K562 (cell line): Measurements from ENCODE around the gene NCOR2. TPM values are rescaled to one million over a fixed set of nuclear protein-coding genes. Genes with fewer than 3 reads are reported as not detected.

Source experiments
- ARID1B ChIP-seq: fragments of 450-650 bp; IDR thresholded peaks from 2 replicates; pipeline ENCODE4 v1.6.1; 2016; ENCODE audit warnings: antibody characterized with exemption, mild to moderate bottlenecking, inconsistent platforms
- BRD9 ChIP-seq: fragments of 450-650 bp; IDR thresholded peaks from 2 replicates; pipeline ENCODE4 v1.6.1; 2018; ENCODE audit warnings: low read depth; ENCODE audit not compliant: partially characterized antibody
- DMBX1 ChIP-seq: fragments of 250-450 bp; sonication (Bioruptor Pico); IDR thresholded peaks from 2 replicates; pipeline ENCODE4 v1.8.0; 2022; ENCODE audit warnings: inconsistent platforms, mild to moderate bottlenecking, moderate library complexity, borderline replicate concordance
- ETV5 ChIP-seq: sonication (generic); formaldehyde crosslinking; IDR thresholded peaks from 2 replicates; pipeline ENCODE4 v1.4.0; 2020; ENCODE audit warnings: low read depth, mild to moderate bottlenecking, missing genetic modification reagents
- FOS ChIP-seq: IDR thresholded peaks from 3 replicates; pipeline ENCODE4 v1.6.1; 2011; ENCODE audit not compliant: insufficient read length; ENCODE audit errors: extremely low read depth
- HMGN3 ChIP-seq: IDR thresholded peaks from 2 replicates; pipeline ENCODE4 v1.6.1; 2011; ENCODE audit warnings: borderline replicate concordance, low read depth, mild to moderate bottlenecking, mixed read lengths, low read length; ENCODE audit not compliant: insufficient read length; ENCODE audit errors: extremely low read depth
- HOMEZ ChIP-seq: fragments of 250-450 bp; sonication (Bioruptor Pico); IDR thresholded peaks from 2 replicates; pipeline ENCODE4 v1.4.0; 2020; ENCODE audit warnings: mild to moderate bottlenecking, moderate library complexity
- MEF2D ChIP-seq: conservative IDR thresholded peaks from 2 replicates; pipeline ENCODE4 v1.6.1; 2016; ENCODE audit warnings: low read depth, missing genetic modification characterization, missing compliant biosample characterization
- MTA2 ChIP-seq: fragments of 450-650 bp; IDR thresholded peaks from 2 replicates; pipeline ENCODE4 v1.6.1; 2016; ENCODE audit warnings: low read depth
- NRF1 ChIP-seq, 2 experiments: fragments of 450-650 bp; IDR thresholded peaks in 1 of 2; conservative IDR thresholded peaks in 1 of 2; 2 replicates each; pipeline ENCODE4 v1.6.1; 2014; ENCODE audit warnings: mild to moderate bottlenecking in 2 of 2
- PHF8 ChIP-seq: fragments of 200-600 bp; sonication (generic); IDR thresholded peaks from 2 replicates; pipeline ENCODE4 v1.6.1; 2012; ENCODE audit warnings: mixed run types, mild to moderate bottlenecking, inconsistent platforms, low read length, moderate library complexity, borderline replicate concordance
- PURB ChIP-seq: sonication (generic); formaldehyde crosslinking; IDR thresholded peaks from 2 replicates; pipeline ENCODE4 v1.9.0; 2021; ENCODE audit warnings: low read depth, mild to moderate bottlenecking, missing genetic modification reagents
- RB1 ChIP-seq: fragments of 450-650 bp; IDR thresholded peaks from 2 replicates; pipeline ENCODE4 v1.6.1; 2017; ENCODE audit warnings: low read depth, mild to moderate bottlenecking
- RBFOX2 ChIP-seq: fragments of 200-400 bp; formaldehyde crosslinking; IDR thresholded peaks from 2 replicates; pipeline ENCODE4 v1.6.1; 2017; ENCODE audit warnings: low read depth, mild to moderate bottlenecking, low read length, moderate library complexity
- TRIM28 ChIP-seq: fragments of 450-650 bp; IDR thresholded peaks from 2 replicates; pipeline ENCODE4 v1.6.1; 2017
- ZNF398 ChIP-seq: fragments of 250-450 bp; sonication (Bioruptor Pico); IDR thresholded peaks from 2 replicates; pipeline ENCODE4 v1.8.0; 2021; ENCODE audit warnings: moderate library complexity, mild to moderate bottlenecking, inconsistent platforms
- polyA plus RNA-seq, 8 experiments: library from polyadenylated mRNA; depleted of rRNA in 4 of 8; stranded (reverse) in 5 of 8; unstranded in 3 of 8; fragments of >200 nt; fragmentation: Nextera tagmentation in 2 of 8; fragmentation: Illumina TruSeq in 1 of 8; extraction: Ambion mirVana in 2 of 8; extraction: Trizol in 1 of 8; gene quantifications; 2 replicates each; pipeline versions ENCODE4 v1.2.1 to v1.2.3, GENCODE V29; 2011 to 2014; ENCODE audit warnings: inconsistent platforms in 1 of 8, missing spikeins in 1 of 8
- total RNA-seq, 7 experiments: library from RNA; depleted of rRNA in 6 of 7; stranded (reverse); fragments of >200 nt in 6 of 7; fragmentation: Illumina TruSeq in 2 of 7; extraction: Trizol in 2 of 7; gene quantifications; 2 replicates each; pipeline versions ENCODE4 v1.2.1 to v1.2.3, GENCODE V29; 2011 to 2021; ENCODE audit warnings: low replicate concordance in 1 of 7
- TF ChIP-seq, protein P1 (sequence below), 2 experiments: fragments of 200-800 bp in 1 of 2; sonication (Bioruptor generic) in 1 of 2; sonication (generic) in 1 of 2; formaldehyde crosslinking in 1 of 2; IDR thresholded peaks in 1 of 2; conservative IDR thresholded peaks in 1 of 2; 2 replicates each; pipeline versions ENCODE4 v1.5.0 to v1.6.1; 2016 to 2020; ENCODE audit warnings: missing compliant biosample characterization in 1 of 2, missing genetic modification characterization in 1 of 2, missing genetic modification reagents in 1 of 2
- TF ChIP-seq, protein P2 (sequence below): sonication (generic); formaldehyde crosslinking; IDR thresholded peaks from 2 replicates; pipeline ENCODE4 v1.8.0; 2022; ENCODE audit warnings: missing genetic modification reagents, mild to moderate bottlenecking, moderate library complexity, borderline replicate concordance
- TF ChIP-seq, protein P3 (sequence below): fragments of 250-450 bp; sonication (Bioruptor Pico); IDR thresholded peaks from 2 replicates; pipeline ENCODE4 v1.8.0; 2022; ENCODE audit warnings: inconsistent platforms

NCOR2 gene
- total and polyA plus RNA-seq, 9 of the 15 experiments (the other 6 are each of a cell fraction or from before 2014, with no cell fraction given): 0.18 to 126 (median 8.4) TPM

DNA sequence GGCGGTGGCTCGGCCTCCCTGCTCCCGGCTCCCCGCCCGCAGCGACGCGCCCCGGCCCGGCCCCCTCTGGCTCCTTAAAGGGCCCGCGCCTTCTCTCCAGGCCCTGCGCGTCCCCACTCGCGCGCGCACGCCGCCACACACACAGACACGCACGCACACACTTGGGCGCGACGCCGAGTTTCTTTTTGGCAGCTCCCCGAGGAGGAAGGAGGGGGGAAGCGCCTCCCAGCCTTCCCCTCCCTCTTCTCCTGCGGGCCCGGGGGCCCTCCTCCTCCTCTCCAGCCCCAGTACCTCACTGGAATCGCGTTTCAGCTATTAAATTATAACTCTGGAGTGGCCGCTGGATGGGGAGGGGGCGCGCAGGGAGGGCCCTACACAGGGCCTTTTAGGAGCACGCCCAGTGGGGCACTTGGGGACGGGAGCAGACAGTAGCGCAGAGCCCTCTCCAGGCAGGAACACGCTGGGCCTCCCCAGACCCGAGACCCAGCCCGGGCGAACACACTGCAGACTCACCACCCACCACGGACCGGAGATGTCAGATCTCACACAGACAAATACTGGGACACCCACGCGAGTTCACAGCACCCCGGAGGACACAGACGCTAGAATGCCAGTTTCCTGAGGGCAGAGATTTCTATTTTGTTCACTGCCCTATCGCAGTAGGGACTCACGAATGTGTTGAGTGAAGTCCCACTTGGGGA lies 411 bp upstream of the NCOR2 start (continued):
- TF ChIP-seq, protein P1, sequence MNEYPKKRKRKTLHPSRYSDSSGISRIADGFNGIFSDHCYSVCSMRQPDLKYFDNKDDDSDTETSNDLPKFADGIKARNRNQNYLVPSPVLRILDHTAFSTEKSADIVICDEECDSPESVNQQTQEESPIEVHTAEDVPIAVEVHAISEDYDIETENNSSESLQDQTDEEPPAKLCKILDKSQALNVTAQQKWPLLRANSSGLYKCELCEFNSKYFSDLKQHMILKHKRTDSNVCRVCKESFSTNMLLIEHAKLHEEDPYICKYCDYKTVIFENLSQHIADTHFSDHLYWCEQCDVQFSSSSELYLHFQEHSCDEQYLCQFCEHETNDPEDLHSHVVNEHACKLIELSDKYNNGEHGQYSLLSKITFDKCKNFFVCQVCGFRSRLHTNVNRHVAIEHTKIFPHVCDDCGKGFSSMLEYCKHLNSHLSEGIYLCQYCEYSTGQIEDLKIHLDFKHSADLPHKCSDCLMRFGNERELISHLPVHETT (CRISPR knock-in tag; conservative IDR thresholded peaks at IDR 0.05 in 1 of 2, IDR thresholded peaks at IDR 0.05 in 1 of 2): peak in 1 of 2 experiments; percentile 14; a peak in 1 of 4 replicates
- no peak for TF ChIP-seq DMBX1 (CRISPR knock-in tag)
- no peak for TF ChIP-seq ETV5 (CRISPR knock-in tag)
- TF ChIP-seq TRIM28: no peak
- TF ChIP-seq RBFOX2: peak; percentile 58; the same call in 1 of the 2 replicates
- peak; percentile 65 to 71 for TF ChIP-seq NRF1 (conservative IDR thresholded peaks at IDR 0.05 in 1 of 2, IDR thresholded peaks at IDR 0.05 in 1 of 2)
- no peak for TF ChIP-seq ARID1B
- no peak for TF ChIP-seq FOS
- no peak for TF ChIP-seq BRD9
- no peak for TF ChIP-seq PURB (CRISPR knock-in tag)
- TF ChIP-seq, protein P2, sequence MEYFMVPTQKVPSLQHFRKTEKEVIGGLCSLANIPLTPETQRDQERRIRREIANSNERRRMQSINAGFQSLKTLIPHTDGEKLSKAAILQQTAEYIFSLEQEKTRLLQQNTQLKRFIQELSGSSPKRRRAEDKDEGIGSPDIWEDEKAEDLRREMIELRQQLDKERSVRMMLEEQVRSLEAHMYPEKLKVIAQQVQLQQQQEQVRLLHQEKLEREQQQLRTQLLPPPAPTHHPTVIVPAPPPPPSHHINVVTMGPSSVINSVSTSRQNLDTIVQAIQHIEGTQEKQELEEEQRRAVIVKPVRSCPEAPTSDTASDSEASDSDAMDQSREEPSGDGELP (CRISPR knock-in tag): peak; percentile 55; the same call in 1 of the 2 replicates
- peak; percentile 69 for TF ChIP-seq HMGN3
- no peak for TF ChIP-seq MTA2
- TF ChIP-seq MEF2D (tag): no peak
- TF ChIP-seq, protein P3, sequence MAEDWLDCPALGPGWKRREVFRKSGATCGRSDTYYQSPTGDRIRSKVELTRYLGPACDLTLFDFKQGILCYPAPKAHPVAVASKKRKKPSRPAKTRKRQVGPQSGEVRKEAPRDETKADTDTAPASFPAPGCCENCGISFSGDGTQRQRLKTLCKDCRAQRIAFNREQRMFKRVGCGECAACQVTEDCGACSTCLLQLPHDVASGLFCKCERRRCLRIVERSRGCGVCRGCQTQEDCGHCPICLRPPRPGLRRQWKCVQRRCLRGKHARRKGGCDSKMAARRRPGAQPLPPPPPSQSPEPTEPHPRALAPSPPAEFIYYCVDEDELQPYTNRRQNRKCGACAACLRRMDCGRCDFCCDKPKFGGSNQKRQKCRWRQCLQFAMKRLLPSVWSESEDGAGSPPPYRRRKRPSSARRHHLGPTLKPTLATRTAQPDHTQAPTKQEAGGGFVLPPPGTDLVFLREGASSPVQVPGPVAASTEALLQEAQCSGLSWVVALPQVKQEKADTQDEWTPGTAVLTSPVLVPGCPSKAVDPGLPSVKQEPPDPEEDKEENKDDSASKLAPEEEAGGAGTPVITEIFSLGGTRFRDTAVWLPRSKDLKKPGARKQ (CRISPR knock-in tag): no peak
- TF ChIP-seq ZNF398 (CRISPR knock-in tag): no peak
- 0 out of 2 replicates have a peak, but pooled peaks have one; percentile 1 for TF ChIP-seq PHF8
- TF ChIP-seq HOMEZ (CRISPR knock-in tag): no peak
- TF ChIP-seq RB1: 0 out of 2 replicates have a peak, but pooled peaks have one; percentile 8
